Duodenal mucosa (tissue), 2 donors: Measurements from ENCODE around the gene GPR84.

Source experiments
- H3K27ac ChIP-seq: one replicate; pipeline ENCODE4 v1.7.0; 2013; ENCODE audit warnings: low read depth, low read length
- H3K27me3 ChIP-seq, 2 donors: one replicate each; pipeline ENCODE4 v1.7.0; 2013; ENCODE audit warnings: low read length in 2 of 2, control low read depth in 1 of 2; ENCODE audit not compliant: insufficient read depth in 2 of 2, control insufficient read depth in 1 of 2
- H3K36me3 ChIP-seq, 2 donors: one replicate each; pipeline ENCODE4 v1.7.0; 2013; ENCODE audit warnings: low read length in 2 of 2, control low read depth in 1 of 2; ENCODE audit not compliant: insufficient read depth in 2 of 2, control insufficient read depth in 1 of 2
- H3K4me1 ChIP-seq, 2 donors: one replicate each; pipeline ENCODE4 v1.7.0; 2013; ENCODE audit warnings: low read length in 2 of 2, control low read depth in 1 of 2; ENCODE audit not compliant: insufficient read depth in 2 of 2, control insufficient read depth in 1 of 2
- H3K4me3 ChIP-seq, 2 donors: one replicate each; pipeline ENCODE4 v1.7.0; 2013; ENCODE audit warnings: low read length in 2 of 2, low read depth in 1 of 2
- H3K9ac ChIP-seq, 2 donors: one replicate each; pipeline ENCODE4 v1.7.0; 2013; ENCODE audit warnings: low read length in 2 of 2, low read depth in 1 of 2
- H3K9me3 ChIP-seq, 2 donors: one replicate each; pipeline ENCODE4 v1.7.0; 2013; ENCODE audit warnings: low read length in 2 of 2, control low read depth in 1 of 2; ENCODE audit not compliant: control insufficient read depth in 1 of 2

The GPR84 gene

GRCh38 chr12:54384591-54385041 is 20.3 kb upstream of the GPR84 start, which contains the start of gene ZNF385A:
TSS of gene ZNF385A (minus strand) at chr12:54384733. CDS start at chr12:54384514, 219 bp downstream.
- Histone ChIP-seq H3K4me3 (peak within 1 kb of the TSS in 1 of 2 donors; percentile 1), H3K27ac (peak within 1 kb of the TSS; percentile 22), H3K4me1 (peaks cover 6 to 34% of the 10 kb centered on the region in 2 donors), H3K9me3 (no peaks in the 10 kb centered on the region), H3K36me3 (no peaks in the 10 kb centered on the region), H3K27me3 (no peaks in the 10 kb centered on the region), H3K9ac (no peak within 1 kb of the TSS)

- Histone ChIP-seq H3K36me3 (no peaks in the 10 kb centered on the region), H3K27me3 (no peaks in the 10 kb centered on the region), H3K4me1 (peaks cover 11 to 35% of the 10 kb centered on the region in 2 donors), H3K9ac (no peak overlapping the region), H3K27ac (peak overlapping the region; percentile 55), H3K9me3 (no peaks in the 10 kb centered on the region), H3K4me3 (no peak overlapping the region)
These were observed 18.8 kb upstream of the GPR84 start for GRCh38 chr12:54383041-54383609.

- H3K9me3 ChIP-seq, result no peaks in the 10 kb centered on the region
- H3K27ac ChIP-seq, result no peak overlapping the region
- H3K9ac ChIP-seq, result no peak overlapping the region
- peaks cover 11 to 22% of the 10 kb centered on the region in 2 donors for H3K4me1 ChIP-seq
- no peak overlapping the region for H3K4me3 ChIP-seq
- no peaks in the 10 kb centered on the region for H3K36me3 ChIP-seq
- no peaks in the 10 kb centered on the region for H3K27me3 ChIP-seq
These were observed 16.9 kb upstream of the GPR84 start for GRCh38 chr12:54381136-54381535.

- H3K9me3 ChIP-seq, result no peaks in the 10 kb centered on the region
- no peaks in the 10 kb centered on the region for H3K36me3 ChIP-seq
- H3K9ac ChIP-seq, result peak overlapping the region in 1 of 2 donors; percentile 15
- peak overlapping the region; percentile 61 to 63 for H3K4me3 ChIP-seq
- H3K4me1 ChIP-seq, result peaks cover 7% of the 10 kb centered on the region in 2 donors
- no peaks in the 10 kb centered on the region for H3K27me3 ChIP-seq
- H3K27ac ChIP-seq, result no peak overlapping the region
These were observed 15.3 kb upstream of the GPR84 start for GRCh38 chr12:54379398-54380201.

- Histone ChIP-seq H3K27ac (no peak overlapping the region), H3K4me1 (peaks cover 5% of the 10 kb centered on the region in 2 donors), H3K4me3 (peak overlapping the region; percentile 61 to 63), H3K27me3 (no peaks in the 10 kb centered on the region), H3K9ac (peak overlapping the region in 1 of 2 donors; percentile 15), H3K9me3 (no peaks in the 10 kb centered on the region), H3K36me3 (no peaks in the 10 kb centered on the region)
These were observed 14.6 kb upstream of the GPR84 start for GRCh38 chr12:54378796-54379397.

GRCh38 chr12:54377797-54378515 is 13.7 kb upstream of the GPR84 start:
- H3K27ac ChIP-seq, result no peak overlapping the region
- H3K9me3 ChIP-seq, result no peaks in the 10 kb centered on the region
- H3K4me1 ChIP-seq, result peaks cover 5% of the 10 kb centered on the region in 2 donors
- H3K9ac ChIP-seq, result no peak overlapping the region
- no peaks in the 10 kb centered on the region for H3K27me3 ChIP-seq
- no peak overlapping the region for H3K4me3 ChIP-seq
- no peaks in the 10 kb centered on the region for H3K36me3 ChIP-seq

GRCh38 chr12:54377007-54377406 is 12.7 kb upstream of the GPR84 start:
- no peaks in the 10 kb centered on the region for H3K9me3 ChIP-seq
- H3K27ac ChIP-seq, result no peak overlapping the region
- H3K9ac ChIP-seq, result no peak overlapping the region
- no peaks in the 10 kb centered on the region for H3K36me3 ChIP-seq
- H3K4me3 ChIP-seq, result no peak overlapping the region
- H3K4me1 ChIP-seq, result peaks cover 5 to 7% of the 10 kb centered on the region in 2 donors
- H3K27me3 ChIP-seq, result no peaks in the 10 kb centered on the region

- no peaks in the 10 kb centered on the region for H3K27me3 ChIP-seq
- H3K9me3 ChIP-seq, result no peaks in the 10 kb centered on the region
- H3K36me3 ChIP-seq, result no peaks in the 10 kb centered on the region
- H3K4me3 ChIP-seq, result no peak overlapping the region
- H3K9ac ChIP-seq, result no peak overlapping the region
- H3K27ac ChIP-seq, result no peak overlapping the region
- H3K4me1 ChIP-seq, result peaks cover 9 to 11% of the 10 kb centered on the region in 2 donors
These were observed 12.3 kb upstream of the GPR84 start for GRCh38 chr12:54376596-54376995.

GRCh38 chr12:54375259-54375579 is 10.9 kb upstream of the GPR84 start:
- H3K27ac ChIP-seq, result no peak overlapping the region
- no peak overlapping the region for H3K9ac ChIP-seq
- H3K36me3 ChIP-seq, result no peaks in the 10 kb centered on the region
- H3K4me1 ChIP-seq, result peaks cover 12 to 13% of the 10 kb centered on the region in 2 donors
- no peaks in the 10 kb centered on the region for H3K9me3 ChIP-seq
- H3K4me3 ChIP-seq, result no peak overlapping the region
- no peaks in the 10 kb centered on the region for H3K27me3 ChIP-seq
